HepG2 (cell line): ENCODE results near the gene SLC25A10. TPM values are rescaled to one million over a fixed set of nuclear protein-coding genes. Genes with fewer than 3 reads are reported as not detected.
A peak's percentile ranks its signal among the peaks of the same experiment; 100 is the strongest.

Source experiments
- DMAP1 ChIP-seq: IDR thresholded peaks from 2 replicates; pipeline ENCODE4 v1.6.1; 2016
- ELF4 ChIP-seq: sonication (generic); formaldehyde crosslinking; IDR thresholded peaks from 2 replicates; pipeline ENCODE4 v1.5.0; 2020; ENCODE audit warnings: missing genetic modification reagents, mild to moderate bottlenecking, moderate library complexity, borderline replicate concordance
- ETS1 ChIP-seq: sonication (generic); formaldehyde crosslinking; IDR thresholded peaks from 2 replicates; pipeline ENCODE4 v1.4.0; 2020; ENCODE audit warnings: missing genetic modification reagents
- ETV5 ChIP-seq: IDR thresholded peaks from 2 replicates; pipeline ENCODE4 v1.6.1; 2018; ENCODE audit warnings: missing biosample characterization, missing genetic modification reagents, inconsistent platforms, borderline replicate concordance
- FOXC1 ChIP-seq: sonication (generic); formaldehyde crosslinking; IDR thresholded peaks from 2 replicates; pipeline ENCODE4 v1.8.0; 2022; ENCODE audit warnings: mild to moderate bottlenecking, missing genetic modification reagents, borderline replicate concordance
- HNF4G ChIP-seq, 2 experiments: sonication (generic) in 1 of 2; formaldehyde crosslinking in 1 of 2; IDR thresholded peaks; 2 replicates each; pipeline versions ENCODE4 v1.4.0 to v1.6.1; 2011 to 2020; ENCODE audit warnings: borderline replicate concordance in 2 of 2, low read depth in 2 of 2, mild to moderate bottlenecking in 2 of 2, low read length in 1 of 2, missing genetic modification reagents in 1 of 2, moderate library complexity in 1 of 2
- MIXL1 ChIP-seq: IDR thresholded peaks from 2 replicates; pipeline ENCODE4 v1.6.1; 2016
- REST ChIP-seq, 2 experiments: IDR thresholded peaks; 2 replicates each; pipeline ENCODE4 v1.6.1; 2011 to 2012; ENCODE audit warnings: low read length in 2 of 2, borderline replicate concordance in 1 of 2, low read depth in 1 of 2, mild to moderate bottlenecking in 1 of 2, moderate library complexity in 1 of 2
- SIN3A ChIP-seq: IDR thresholded peaks from 2 replicates; pipeline ENCODE4 v1.6.1; 2011; ENCODE audit warnings: low read depth, mild to moderate bottlenecking, control low read depth, low read length, borderline replicate concordance
- SMAD1 ChIP-seq: sonication (generic); formaldehyde crosslinking; IDR thresholded peaks from 2 replicates; pipeline ENCODE4 v1.4.0; 2020; ENCODE audit warnings: missing genetic modification reagents, low read depth, mild to moderate bottlenecking, borderline replicate concordance
- ZNF230 ChIP-seq: sonication (generic); formaldehyde crosslinking; IDR thresholded peaks from 2 replicates; pipeline ENCODE4 v1.4.0; 2020; ENCODE audit warnings: mild to moderate bottlenecking, missing genetic modification reagents
- ZNF232 ChIP-seq: sonication (generic); formaldehyde crosslinking; IDR thresholded peaks from 2 replicates; pipeline ENCODE4 v1.4.0; 2020; ENCODE audit warnings: missing genetic modification reagents, borderline replicate concordance
- ZNF235 ChIP-seq: sonication (generic); formaldehyde crosslinking; IDR thresholded peaks from 2 replicates; pipeline ENCODE4 v1.8.1; 2023; ENCODE audit warnings: mild to moderate bottlenecking, missing genetic modification reagents, borderline replicate concordance
- ZNF782 ChIP-seq: sonication (generic); formaldehyde crosslinking; IDR thresholded peaks from 2 replicates; pipeline ENCODE4 v1.4.0; 2020; ENCODE audit warnings: missing genetic modification reagents, mild to moderate bottlenecking, borderline replicate concordance
- polyA plus RNA-seq, 8 experiments: library from polyadenylated mRNA; depleted of rRNA in 3 of 8; stranded (reverse) in 7 of 8; unstranded in 1 of 8; fragments of >200 nt; fragmentation: Illumina TruSeq in 4 of 8; extraction: Trizol in 4 of 8; gene quantifications; 2 replicates each; pipeline versions ENCODE4 v1.2.1 to v1.2.3, GENCODE V29; 2011 to 2016; ENCODE audit warnings: low read depth in 4 of 8, missing spikeins in 1 of 8, mixed read lengths in 1 of 8; ENCODE audit not compliant: insufficient read depth in 1 of 8
- total RNA-seq, 5 experiments: library from RNA; depleted of rRNA; stranded (reverse); fragments of >200 nt; fragmentation: Illumina TruSeq; extraction: Trizol; gene quantifications; 2 replicates each; pipeline ENCODE4 v1.2.3, GENCODE V29; 2016; ENCODE audit warnings: low read depth in 1 of 5
- TF ChIP-seq, protein P1 (sequence below): sonication (generic); formaldehyde crosslinking; IDR thresholded peaks from 2 replicates; pipeline ENCODE4 v1.4.0; 2020; ENCODE audit warnings: low read depth, mild to moderate bottlenecking, missing genetic modification reagents
- TF ChIP-seq, protein P2 (sequence below): sonication (generic); formaldehyde crosslinking; IDR thresholded peaks from 2 replicates; pipeline ENCODE4 v1.4.0; 2020; ENCODE audit warnings: missing genetic modification reagents

Gene SLC25A10
- total and polyA plus RNA-seq, 2 of the 13 experiments (the other 11 are each of a cell fraction or from before 2014, with no cell fraction given) = 46.5 to 140 TPM

DNA sequence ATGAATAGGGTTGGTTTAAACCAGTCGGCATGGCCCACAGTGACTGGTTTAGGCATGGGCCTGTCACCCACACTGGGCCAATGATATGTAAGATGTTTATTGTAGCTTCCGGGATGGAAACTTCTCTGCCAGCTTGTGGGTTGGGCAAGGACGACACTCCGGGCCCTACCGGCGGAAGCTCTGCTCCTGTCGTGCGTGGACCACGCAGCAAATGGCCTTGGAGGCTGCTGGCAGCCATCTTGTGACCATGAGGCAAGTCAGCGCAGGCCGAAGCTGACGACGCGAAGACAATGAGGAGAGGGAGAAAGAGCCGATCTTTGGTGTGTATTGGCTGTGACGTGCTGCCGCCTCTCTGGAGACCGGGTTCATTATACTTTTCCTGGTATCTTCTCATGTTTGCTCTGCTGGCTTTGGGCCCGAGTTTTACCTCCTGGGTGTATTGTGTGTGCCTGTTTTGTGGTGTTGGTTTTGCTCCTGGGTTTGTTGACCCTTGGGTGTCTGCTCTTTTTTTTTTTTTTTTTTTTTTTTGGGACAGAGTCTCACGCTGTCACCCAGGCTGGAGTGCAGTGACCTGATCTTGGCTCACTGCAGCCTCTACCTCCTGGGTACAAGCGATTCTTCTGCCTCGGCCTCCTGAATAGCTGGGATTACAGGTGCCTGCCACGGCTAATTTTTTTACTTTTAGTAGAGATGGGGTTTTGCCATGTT lies 15.4 kb downstream of the SLC25A10 start (continued):
- peak in 1 of 2 experiments; percentile 49; a peak in 1 of 4 replicates for TF ChIP-seq REST (IDR thresholded peaks at IDR 0.05; ENCODE audit: borderline replicate concordance in 1 of 2, low read depth in 1 of 2, low read length in 2 of 2)
- TF ChIP-seq ZNF230 (CRISPR knock-in tag) = peak; percentile 98
- TF ChIP-seq, protein P1, sequence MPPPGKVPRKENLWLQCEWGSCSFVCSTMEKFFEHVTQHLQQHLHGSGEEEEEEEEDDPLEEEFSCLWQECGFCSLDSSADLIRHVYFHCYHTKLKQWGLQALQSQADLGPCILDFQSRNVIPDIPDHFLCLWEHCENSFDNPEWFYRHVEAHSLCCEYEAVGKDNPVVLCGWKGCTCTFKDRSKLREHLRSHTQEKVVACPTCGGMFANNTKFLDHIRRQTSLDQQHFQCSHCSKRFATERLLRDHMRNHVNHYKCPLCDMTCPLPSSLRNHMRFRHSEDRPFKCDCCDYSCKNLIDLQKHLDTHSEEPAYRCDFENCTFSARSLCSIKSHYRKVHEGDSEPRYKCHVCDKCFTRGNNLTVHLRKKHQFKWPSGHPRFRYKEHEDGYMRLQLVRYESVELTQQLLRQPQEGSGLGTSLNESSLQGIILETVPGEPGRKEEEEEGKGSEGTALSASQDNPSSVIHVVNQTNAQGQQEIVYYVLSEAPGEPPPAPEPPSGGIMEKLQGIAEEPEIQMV (CRISPR knock-in tag) = peak; percentile 92
- peak; percentile 100 for TF ChIP-seq DMAP1 (CRISPR knock-in tag)
- peak; percentile 96 for TF ChIP-seq FOXC1
- TF ChIP-seq SMAD1 (CRISPR knock-in tag) = 0 out of 2 replicates have a peak, but pooled peaks have one; percentile 83
- TF ChIP-seq ETS1 (CRISPR knock-in tag) = peak; percentile 94
- TF ChIP-seq ZNF235 (CRISPR knock-in tag) = peak; percentile 90; the same call in 1 of the 2 replicates
- TF ChIP-seq, protein P2, sequence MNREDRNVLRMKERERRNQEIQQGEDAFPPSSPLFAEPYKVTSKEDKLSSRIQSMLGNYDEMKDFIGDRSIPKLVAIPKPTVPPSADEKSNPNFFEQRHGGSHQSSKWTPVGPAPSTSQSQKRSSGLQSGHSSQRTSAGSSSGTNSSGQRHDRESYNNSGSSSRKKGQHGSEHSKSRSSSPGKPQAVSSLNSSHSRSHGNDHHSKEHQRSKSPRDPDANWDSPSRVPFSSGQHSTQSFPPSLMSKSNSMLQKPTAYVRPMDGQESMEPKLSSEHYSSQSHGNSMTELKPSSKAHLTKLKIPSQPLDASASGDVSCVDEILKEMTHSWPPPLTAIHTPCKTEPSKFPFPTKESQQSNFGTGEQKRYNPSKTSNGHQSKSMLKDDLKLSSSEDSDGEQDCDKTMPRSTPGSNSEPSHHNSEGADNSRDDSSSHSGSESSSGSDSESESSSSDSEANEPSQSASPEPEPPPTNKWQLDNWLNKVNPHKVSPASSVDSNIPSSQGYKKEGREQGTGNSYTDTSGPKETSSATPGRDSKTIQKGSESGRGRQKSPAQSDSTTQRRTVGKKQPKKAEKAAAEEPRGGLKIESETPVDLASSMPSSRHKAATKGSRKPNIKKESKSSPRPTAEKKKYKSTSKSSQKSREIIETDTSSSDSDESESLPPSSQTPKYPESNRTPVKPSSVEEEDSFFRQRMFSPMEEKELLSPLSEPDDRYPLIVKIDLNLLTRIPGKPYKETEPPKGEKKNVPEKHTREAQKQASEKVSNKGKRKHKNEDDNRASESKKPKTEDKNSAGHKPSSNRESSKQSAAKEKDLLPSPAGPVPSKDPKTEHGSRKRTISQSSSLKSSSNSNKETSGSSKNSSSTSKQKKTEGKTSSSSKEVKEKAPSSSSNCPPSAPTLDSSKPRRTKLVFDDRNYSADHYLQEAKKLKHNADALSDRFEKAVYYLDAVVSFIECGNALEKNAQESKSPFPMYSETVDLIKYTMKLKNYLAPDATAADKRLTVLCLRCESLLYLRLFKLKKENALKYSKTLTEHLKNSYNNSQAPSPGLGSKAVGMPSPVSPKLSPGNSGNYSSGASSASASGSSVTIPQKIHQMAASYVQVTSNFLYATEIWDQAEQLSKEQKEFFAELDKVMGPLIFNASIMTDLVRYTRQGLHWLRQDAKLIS (CRISPR knock-in tag) = no peak; the same call in 1 of the 2 replicates
- peak; percentile 47; the same call in 1 of the 2 replicates for TF ChIP-seq HNF4G (IDR thresholded peaks at IDR 0.05; ENCODE audit: borderline replicate concordance, low read depth, low read length)
- TF ChIP-seq HNF4G (CRISPR knock-in tag; IDR thresholded peaks at IDR 0.05; ENCODE audit: borderline replicate concordance, low read depth) = 0 out of 2 replicates have a peak, but pooled peaks have one; percentile 77
- TF ChIP-seq ELF4 (CRISPR knock-in tag) = peak; percentile 65; the same call in 1 of the 2 replicates
- peak; percentile 87 for TF ChIP-seq ETV5
- peak; percentile 99 for TF ChIP-seq ZNF232 (CRISPR knock-in tag)
- TF ChIP-seq MIXL1 (CRISPR knock-in tag) = peak; percentile 98
- peak; percentile 99 for TF ChIP-seq ZNF782 (CRISPR knock-in tag)
- no peak for TF ChIP-seq SIN3A
